Measurements from ENCODE around the gene MYRFL.

DNA sequence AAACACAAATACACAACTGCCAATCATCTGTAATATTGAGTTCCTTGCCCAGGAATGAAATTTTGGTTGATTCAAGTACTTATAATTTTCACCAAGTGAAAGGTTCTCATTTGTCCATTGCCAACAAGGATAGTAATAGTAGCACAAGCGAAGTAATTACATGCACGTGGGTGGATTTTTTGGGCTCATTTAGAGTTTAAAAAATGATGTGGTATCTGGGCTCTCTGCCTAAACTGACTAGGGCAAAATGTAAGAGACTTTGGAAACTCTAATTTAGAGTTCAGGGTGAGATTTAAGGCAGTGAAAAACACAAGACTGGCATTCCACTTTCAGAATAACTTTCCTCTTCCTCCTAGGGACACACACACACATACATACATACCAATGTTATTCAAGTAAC lies 111.7 kb downstream of the MYRFL start:
- TF ChIP-seq, protein P1, sequence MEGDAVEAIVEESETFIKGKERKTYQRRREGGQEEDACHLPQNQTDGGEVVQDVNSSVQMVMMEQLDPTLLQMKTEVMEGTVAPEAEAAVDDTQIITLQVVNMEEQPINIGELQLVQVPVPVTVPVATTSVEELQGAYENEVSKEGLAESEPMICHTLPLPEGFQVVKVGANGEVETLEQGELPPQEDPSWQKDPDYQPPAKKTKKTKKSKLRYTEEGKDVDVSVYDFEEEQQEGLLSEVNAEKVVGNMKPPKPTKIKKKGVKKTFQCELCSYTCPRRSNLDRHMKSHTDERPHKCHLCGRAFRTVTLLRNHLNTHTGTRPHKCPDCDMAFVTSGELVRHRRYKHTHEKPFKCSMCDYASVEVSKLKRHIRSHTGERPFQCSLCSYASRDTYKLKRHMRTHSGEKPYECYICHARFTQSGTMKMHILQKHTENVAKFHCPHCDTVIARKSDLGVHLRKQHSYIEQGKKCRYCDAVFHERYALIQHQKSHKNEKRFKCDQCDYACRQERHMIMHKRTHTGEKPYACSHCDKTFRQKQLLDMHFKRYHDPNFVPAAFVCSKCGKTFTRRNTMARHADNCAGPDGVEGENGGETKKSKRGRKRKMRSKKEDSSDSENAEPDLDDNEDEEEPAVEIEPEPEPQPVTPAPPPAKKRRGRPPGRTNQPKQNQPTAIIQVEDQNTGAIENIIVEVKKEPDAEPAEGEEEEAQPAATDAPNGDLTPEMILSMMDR (IDR thresholded peaks at IDR 0.05 in 8 of 11, conservative IDR thresholded peaks at IDR 0.05 in 3 of 11), result no peak
- no peak for TF ChIP-seq POLR2A (IDR thresholded peaks at IDR 0.05)
- TF ChIP-seq POLR2AphosphoS5 (IDR thresholded peaks at IDR 0.05), result no peak

Data from spleen (tissue), 7 donors.